HG03442 (cell line): ENCODE data around the gene DNAJC11.
"Not testable (repeated sequence)": the region's sequence is repeated elsewhere in the genome, so short reads cannot be mapped to it uniquely, and the experiment has no call there.

Experiments
- ATAC-seq: cut with Tn5 transposase; IDR thresholded peaks from one replicate; pipeline ENCODE4 v1.9.1; 2021; ENCODE audit warnings: mild to moderate bottlenecking, moderate library complexity; ENCODE audit not compliant: unreplicated experiment

DNAJC11 gene, protein sequence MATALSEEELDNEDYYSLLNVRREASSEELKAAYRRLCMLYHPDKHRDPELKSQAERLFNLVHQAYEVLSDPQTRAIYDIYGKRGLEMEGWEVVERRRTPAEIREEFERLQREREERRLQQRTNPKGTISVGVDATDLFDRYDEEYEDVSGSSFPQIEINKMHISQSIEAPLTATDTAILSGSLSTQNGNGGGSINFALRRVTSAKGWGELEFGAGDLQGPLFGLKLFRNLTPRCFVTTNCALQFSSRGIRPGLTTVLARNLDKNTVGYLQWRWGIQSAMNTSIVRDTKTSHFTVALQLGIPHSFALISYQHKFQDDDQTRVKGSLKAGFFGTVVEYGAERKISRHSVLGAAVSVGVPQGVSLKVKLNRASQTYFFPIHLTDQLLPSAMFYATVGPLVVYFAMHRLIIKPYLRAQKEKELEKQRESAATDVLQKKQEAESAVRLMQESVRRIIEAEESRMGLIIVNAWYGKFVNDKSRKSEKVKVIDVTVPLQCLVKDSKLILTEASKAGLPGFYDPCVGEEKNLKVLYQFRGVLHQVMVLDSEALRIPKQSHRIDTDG

DNA sequence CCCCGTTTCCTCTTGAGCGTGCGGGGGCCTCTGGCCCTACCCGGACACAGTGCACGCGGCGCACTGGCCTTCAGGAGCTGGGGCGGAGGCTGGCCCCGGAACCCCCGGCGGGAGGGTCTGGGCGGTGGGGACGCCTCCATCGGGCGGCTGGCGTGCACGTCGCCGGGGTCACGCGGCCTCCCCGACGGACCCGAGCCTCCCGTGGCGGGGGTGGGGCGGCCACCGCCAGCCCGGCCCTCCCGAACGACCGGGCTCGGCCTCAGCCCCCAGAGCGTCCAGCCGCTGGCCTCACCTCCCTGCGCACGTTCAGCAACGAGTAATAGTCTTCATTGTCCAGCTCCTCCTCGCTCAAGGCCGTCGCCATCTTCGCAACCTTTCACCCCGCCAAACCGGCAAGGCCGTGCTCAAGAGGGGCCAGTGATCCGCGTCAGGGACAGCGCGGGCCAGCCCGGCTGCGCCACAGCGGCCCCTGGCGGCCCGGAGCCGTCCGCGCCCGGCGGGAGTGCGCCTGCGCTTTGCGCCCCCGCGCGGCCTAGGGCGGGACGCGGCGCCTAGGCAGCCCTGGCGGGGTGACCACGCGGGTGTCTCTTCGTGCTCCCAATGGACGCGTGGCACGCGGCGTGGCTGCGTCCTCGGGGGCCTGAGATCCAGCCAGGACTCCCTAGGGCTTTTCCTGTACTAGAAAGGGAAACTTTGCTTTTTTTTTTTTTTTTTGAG, at the start of gene DNAJC11:
TSS of gene DNAJC11 (minus strand) at position 380 of the 717 bp plus-strand sequence. CDS start at position 364, 16 bp downstream.
- ATAC-seq: peak; percentile 90

DNA sequence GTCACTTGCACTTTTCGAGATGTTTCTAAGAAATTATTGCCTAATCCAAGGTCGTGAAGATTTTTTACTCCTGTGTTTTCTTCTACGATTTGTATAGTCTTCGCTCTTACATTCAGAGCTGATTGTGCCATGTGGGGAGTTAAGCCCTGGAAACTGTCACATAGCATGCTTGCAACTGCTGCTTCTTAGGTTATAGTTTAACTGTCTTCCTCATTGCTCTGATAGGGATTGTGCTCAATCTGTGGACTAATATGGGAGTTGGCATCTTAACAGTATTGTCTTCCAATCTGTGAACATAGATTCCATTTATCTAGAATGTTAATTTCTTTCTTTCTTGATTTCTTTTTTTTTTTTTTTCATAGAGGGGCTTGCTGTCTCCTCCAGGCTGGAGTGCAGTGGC, 48.9 kb upstream of the DNAJC11 start:
- ATAC-seq: no peak

DNA sequence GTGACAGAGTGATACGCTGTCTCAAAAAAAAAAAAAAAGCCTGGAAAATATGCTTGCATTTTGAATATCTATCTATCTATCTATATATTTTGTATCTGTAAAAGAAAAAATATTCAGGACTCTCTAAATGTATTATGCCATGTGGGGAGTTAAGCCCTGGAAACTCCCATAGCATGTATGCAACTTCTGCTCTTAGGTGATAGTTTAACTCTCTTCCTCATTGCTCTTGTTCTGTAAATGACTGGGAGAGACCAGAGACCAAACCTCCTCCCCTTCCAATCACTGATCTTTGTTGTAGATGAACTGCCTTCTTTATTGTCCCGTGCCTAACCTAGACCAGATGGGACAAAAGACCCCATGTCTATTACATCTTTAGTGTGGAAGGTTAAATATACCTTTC, 46.1 kb upstream of the DNAJC11 start:
- ATAC-seq: no peak

DNA sequence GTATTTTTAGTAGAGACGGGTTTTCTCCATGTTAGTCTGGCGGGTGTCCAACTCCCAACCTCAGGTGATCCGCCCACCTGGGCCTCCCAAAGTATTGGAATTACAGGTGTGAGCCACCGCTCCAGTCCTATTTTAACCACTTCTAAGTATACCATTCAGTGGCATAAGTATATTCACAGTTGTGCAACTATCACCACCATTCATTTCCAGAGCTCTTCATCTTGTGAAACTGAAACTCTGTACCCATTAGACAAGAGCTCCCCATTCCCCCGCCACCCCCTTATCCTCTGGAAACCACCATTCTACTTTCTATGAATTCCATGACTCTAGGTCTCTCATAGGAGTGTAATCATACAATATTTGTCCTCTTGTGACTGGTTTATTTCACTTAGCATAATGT, 43.5 kb upstream of the DNAJC11 start:
- no peak for ATAC-seq

DNA sequence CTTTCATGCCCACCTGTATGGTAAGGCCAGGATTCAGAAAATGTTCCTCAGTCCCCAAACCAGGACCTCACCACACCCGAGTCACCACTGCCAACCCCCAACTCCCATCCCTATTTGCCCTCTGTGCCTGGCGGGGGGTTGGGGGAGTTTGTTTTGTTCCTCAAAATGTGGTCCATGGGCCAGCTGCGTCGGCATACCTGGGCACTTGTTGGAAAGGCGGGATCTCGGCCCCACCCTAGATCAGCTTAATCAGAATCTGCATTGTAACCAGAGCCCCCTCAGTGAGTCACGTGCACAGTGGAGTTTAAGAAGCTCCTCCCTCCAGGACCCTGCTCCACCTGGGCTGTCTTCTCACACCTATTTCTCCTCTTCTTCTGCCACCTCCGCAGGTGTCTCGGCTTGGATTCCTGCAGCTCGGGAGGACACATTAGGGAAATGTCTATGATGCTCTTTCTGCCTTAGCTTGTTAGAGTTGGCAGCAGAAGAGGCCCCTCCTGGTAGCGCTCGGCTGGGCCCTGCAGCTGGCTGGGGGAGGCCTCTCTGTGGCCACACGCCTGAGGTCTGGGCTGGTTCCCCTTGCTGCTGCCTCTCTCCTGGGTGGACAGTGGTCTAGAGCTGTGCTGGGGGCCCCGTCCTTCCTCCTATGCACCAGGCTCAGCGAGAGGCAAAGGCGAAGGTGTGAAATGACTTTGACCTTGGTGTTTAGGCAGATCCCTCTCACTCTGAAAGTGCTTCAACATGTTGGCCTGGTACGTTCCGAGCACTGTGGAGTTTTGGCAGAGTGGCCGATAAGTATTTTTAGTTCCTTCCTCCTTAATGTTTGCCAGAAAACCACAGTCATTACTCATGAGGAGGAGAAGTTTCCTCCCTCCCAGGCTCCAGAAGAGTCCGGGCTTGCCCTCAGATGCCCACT, 41.8 kb upstream of the DNAJC11 start:
- peak; percentile 39 for ATAC-seq

DNA sequence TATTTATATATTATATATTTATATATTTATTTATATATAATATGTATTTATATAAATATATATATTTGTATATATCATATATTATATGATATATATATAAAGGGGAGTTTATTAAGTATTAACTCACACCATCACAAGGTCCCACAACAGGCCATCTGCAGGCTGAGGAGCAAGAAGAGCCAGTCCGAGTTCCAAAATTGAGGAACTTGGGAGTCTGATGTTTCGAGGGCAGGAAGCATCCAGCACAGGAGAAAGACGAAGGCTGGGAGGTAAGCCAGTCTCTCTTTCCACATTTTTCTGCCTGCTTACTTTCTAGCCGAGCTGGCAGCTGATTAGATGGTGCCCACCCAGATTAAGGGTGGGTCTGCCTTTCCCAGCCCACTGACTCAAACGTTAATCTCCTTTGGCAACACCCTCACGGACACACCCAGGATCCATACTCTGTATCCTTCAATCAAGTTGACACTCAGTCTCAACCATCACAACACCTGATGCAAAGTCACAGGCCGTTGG, 41.1 kb upstream of the DNAJC11 start:
- ATAC-seq: not testable (repeated sequence)

DNA sequence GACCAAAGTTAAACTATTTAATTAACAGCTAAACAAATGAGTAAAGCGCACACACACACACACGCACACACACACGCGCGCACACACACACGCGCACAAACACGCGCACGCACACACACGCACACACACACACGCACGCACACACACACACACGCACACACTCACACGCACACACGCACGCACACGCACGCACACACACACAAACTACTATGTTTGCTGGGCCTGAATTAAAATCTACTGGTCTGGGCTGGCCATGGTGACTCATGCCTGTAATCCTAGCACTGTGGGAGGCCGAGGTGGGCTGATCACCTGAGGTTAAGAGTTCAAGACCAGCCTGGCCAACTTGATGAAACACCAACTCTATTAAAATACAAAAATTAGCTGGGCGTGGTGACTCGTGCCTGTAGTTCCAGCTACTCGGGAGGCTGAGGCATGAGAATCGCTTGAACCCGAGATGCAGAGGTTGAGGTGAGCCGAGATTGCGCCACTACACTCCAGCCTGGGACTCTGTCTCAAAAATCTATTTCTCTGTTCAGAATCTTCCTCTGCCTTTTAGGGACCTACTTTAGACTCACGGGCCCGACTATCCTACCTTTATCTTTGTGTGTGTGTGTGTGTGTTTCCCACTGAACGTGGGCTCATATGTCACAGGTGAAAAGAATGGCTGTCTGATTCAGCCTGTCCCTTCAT, 37.5 kb upstream of the DNAJC11 start:
- ATAC-seq: no peak

DNA sequence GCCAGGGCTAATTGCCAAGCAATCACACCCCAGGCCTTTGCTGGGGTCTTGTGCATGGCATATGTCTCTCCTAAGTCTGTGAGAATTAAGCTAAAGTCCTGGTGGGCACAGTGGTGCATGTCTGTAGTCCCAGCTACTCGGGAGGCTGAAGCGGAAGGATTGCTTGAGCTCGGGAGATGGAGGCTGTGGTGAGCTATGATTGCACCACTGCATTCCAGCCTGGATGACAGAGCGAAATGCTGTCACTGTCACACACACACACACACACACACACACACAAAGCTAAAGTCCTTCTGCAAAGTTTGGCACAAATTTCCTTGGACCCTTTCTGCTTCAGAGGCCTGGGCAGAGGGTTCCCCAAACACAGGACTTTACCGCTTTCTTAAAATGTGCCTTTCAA, 31.3 kb upstream of the DNAJC11 start:
- ATAC-seq: no peak

DNA sequence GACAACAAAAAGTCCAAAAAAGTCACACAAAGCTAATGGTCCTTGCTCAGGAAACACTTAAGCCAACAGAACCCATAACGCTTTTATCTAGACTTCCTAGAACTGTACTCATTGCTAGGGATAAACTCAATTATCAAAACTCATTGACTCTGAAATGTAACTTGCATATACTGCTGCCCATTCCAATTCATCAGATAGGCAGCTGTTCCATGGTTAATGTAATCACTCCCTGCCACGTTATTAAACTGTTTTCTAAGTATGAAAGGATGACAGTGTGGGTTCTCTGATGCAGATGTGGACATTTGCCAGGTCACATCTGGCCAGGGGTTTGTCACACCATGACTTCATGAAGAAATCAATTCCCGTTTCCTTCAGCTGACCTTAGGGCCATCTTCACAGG, 30.3 kb upstream of the DNAJC11 start:
- no peak for ATAC-seq

DNA sequence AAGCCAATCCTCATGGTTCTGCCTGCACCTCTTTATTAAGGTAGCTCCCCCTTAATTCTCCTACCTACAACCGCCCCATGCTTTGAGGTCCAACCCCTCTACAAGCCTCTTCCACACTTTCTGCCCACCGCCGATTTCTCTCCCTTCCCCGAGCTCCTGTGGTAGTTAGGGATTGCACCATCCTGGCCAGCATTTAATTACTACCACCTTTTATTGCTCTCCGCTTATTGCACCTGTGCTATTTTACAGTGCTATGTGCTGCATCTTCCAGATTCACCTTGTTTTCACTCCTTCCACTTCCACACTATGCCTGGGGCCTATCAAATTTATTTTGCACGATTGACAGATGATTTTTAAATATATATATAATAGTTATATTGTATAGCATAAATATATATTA, 29.3 kb upstream of the DNAJC11 start:
- ATAC-seq: no peak

DNA sequence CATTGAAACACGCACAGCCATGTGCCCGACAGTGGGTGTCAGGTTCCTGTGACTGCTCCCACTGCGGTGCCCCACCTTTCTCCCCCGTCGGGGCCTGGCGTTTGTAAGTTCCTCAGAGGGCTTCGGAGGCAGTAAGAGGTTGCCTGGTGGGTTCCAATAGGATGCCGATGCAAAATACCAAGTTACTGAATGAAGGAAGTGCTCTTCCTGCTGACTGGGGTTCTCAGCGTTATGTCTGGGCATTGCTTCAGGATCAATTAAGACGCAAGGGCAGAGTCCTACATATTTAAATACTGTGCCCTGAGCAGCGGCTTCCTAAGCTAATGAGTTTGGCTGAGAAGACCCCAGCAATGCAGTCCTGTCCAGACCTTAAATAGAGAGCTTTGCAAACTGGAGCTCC, 28.9 kb upstream of the DNAJC11 start:
- no peak for ATAC-seq

DNA sequence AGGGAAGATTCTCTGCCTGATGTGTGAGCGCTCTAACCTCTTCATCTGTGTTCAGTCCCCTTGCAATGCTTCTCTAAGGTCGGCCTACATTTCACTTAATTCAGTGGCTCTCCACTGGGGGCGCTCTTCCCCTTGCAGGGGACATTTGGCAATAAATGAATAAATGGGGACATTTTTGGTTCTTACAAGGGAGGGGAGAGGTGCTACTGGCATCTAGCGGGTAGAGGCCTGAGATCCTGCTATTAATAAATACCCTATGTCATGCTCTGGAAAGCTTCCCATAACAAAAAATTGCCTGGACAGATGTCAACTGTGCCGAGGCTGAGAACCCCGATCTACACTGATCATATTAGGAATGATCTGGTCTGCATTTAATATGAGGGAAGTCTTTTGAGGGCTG, 25.9 kb upstream of the DNAJC11 start:
- no peak for ATAC-seq

DNA sequence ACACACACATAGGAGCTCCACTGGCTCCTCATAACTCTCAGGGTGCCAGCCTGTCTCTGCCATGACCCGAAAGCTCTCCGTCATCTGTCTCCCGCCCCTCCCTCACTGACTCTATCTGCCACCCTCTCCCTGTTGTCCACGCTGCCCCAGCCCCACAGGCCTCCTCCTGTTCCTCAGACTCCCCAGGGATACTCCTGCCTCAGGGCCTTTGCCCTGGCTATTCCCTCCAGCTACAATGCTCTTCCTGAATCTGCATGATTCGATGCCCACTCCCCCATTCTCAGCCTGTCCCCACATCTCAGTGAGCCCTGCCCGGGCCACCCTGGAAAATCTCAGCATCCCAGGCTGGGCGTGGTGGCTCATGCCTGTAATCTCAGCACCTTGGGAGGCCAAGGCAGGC, 24.6 kb upstream of the DNAJC11 start:
- no peak for ATAC-seq

DNA sequence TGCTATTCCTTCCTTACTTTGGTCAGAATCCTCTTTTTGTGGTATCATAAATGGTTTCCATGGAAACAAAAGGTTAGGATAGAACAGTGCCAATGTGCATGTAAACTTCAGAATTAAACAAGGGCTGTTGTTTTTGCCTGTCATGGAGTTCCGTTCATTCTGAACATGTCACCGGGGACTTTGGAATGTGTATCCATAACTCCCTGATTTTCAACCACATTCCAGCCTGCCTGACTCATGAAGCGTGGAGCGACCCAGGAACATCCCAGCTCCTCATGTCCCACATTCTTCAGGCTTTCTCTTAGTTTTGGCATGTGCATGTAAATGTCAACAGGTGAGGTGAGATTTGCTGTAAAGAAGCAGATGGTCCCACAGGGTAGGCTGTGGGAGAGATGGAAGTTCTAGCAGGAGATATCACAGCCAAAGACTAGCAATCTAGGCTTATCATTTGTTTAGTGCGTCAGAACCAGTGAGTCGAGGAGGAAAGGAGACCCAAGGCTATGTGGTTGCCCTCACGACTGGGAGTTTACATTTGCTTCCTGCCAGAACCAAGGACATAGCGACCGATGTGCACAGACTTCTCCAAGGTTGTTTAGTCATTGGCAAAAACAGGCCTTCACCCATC, 23.0 kb upstream of the DNAJC11 start:
- ATAC-seq: no peak

DNA sequence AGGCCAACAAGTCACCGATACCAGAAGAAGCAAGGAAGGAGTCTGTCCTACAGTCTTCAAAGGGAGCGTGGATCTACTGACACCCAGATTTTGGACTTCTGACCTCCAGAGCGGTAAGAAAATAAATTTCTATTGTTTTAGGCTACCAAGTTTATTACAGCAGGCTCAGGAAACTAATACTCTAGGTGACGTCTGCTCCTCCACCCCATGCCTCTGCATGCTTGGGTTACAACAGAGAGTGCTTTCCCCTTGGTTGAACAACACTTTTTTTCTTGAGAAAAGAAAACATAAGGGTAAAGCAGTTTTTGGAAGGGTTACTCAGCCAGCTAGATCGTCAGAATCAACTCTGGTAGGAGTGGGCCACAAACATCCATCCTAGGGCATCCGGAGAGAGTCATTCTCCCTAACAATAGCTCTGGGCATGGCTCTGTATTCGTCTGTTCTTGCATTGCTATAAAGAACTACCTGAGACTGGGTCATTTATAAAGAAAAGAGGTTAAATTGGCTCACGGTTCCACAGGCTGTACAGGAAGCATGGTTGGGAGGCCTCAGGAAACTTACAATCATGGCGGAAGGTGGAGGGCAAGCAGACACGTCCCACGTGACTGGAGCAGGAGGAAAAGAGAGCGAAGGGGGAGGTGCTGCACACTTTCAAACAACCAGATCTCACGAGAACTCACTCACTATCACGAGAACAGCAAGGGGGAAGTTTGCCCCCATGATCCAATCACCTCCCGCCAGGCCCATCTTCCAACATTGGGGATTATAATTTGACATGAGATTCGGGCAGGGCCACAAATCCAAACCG, 22.2 kb upstream of the DNAJC11 start:
- ATAC-seq: no peak

DNA sequence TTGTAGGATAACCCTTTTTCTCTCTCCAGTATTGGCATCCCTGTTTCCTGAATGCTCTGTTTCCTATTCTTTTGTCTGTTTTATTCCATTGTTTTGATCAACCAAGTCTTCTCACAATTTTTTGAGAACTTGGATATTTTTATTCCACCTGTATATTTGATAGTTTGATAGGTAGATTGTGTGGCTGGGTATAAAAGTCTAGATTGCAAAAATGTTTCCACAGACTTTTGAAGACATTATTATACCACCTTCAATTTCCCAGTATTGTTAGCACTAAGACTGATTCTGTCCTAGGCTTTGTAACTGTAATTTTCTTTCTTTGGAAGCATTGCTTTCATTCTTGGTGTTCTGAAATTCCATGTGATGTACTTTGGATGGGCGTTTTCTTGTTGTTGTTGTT, 9.6 kb upstream of the DNAJC11 start:
- no peak for ATAC-seq

DNA sequence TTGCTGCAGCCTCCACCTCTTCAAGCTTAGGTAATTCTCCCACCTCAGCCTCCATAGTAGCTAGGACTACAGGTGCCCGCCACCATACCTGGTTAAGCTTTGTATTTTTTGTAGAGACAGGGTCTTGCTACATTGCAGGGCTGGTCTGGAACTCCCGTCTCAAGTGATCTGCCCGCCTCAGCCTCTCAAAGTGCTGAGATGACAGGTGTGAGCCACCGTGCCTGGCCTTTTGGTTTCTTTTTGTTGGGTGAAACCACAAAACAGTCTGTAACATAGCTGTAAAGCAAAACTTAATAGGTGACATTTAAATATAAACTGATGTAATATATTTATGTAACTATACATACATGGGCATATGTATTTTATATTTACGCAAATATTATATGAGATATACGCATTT, 3.1 kb upstream of the DNAJC11 start:
- no peak for ATAC-seq

DNA sequence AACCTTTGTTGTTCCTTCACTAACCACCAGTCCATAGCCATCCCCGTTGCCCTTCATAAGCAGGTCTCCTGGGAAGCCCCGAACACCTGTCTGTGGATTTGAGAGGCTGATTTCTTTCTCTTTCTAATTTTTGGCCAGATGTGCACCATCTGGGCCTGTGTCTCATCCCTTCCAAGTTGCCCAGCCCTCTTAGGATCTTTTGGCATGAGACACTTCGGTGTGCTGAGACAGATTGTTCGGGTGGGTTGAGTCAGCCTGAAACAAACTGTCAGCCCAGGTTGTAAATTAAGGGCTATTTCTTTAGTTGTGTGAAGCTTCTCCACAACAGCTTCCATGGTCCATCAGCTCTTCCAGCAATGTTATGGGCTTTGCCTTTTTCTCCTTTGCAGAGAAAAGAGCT, 1.4 kb upstream of the DNAJC11 start:
- ATAC-seq: no peak

DNA sequence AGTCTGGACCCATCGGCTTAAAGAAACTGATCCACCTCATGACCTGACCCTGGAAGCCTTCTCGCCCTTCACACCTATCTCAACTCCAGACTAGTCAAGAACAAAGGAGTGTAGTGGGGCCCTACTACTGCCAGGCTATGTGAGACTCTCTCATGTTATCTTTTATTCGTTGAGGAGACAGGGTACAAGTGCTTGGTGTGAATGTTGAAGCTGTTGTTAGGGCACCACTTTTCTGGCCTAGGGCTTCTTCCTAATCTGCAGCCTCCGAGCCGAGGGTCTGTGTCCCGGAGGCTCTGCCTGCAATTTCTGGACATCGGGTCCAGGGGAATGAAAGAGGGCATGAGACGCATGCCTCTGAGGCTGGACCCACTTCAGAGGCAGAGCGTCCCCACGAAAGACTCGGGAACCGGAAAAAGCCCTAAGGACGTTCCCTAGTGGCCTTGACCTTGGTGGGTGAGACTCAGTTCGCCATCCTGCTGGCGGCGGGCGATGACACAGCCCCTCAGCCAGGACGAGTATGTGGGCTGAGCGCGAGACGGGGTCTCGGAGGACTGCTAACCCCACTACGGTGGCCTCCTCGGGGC, 671 bp downstream of the DNAJC11 start:
- no peak for ATAC-seq
